ENCODE results near the gene PLIN4. TPM values are rescaled to one million over a fixed set of nuclear protein-coding genes. Genes with fewer than 3 reads are reported as not detected.

Gene PLIN4
- total and polyA plus RNA-seq, 12 donors: 0.09 to 25.4 (median 2.5) TPM

- H3K36me3 ChIP-seq (replicated peaks in 1 of 2): no peaks in the 10 kb centered on the region
- WGBS, 4 donors: 79 to 92% (median 90%) methylated on average over 11 to 21 of the region's 21 CpGs
- H3K9me3 ChIP-seq (replicated peaks in 1 of 3): no peaks in the 10 kb centered on the region
- H3K4me3 ChIP-seq: no peak overlapping the region
- TF ChIP-seq CTCF (IDR thresholded peaks at IDR 0.05): no peak
- TF ChIP-seq POLR2A (IDR thresholded peaks at IDR 0.05): no peak
- H3K27ac ChIP-seq: no peak overlapping the region
- H3K27me3 ChIP-seq: no peaks in the 10 kb centered on the region
- H3K4me1 ChIP-seq (replicated peaks in 1 of 2): peaks cover 0 to 8% of the 10 kb centered on the region in 2 donors
- intact Hi-C loops (cut with DNase I): no loop called here
- DNase-seq: no peak
Measured at GRCh38 chr19:4508698-4509097, 9.6 kb downstream of the PLIN4 start.

- DNase-seq: no peak
- WGBS, 4 donors: 83 to 93% (median 86%) methylated on average over 7 to 17 of the region's 17 CpGs
Measured at GRCh38 chr19:4507804-4508203, 10.5 kb downstream of the PLIN4 start.

GRCh38 chr19:4507150-4507452 lies 11.2 kb downstream of the PLIN4 start:
- Histone ChIP-seq H3K4me3 (no peak overlapping the region), H3K36me3 (replicated peaks in 1 of 2) (peaks cover 0 to 8% of the 10 kb centered on the region in 2 donors), H3K4me1 (replicated peaks in 1 of 2) (peaks cover 0 to 8% of the 10 kb centered on the region in 2 donors), H3K27me3 (no peaks in the 10 kb centered on the region), H3K27ac (no peak overlapping the region), H3K9me3 (replicated peaks in 1 of 3) (no peaks in the 10 kb centered on the region)
- DNase-seq: peak in 5 of 7 donors; percentile 39 to 61 (median 56)
- TF ChIP-seq POLR2A (IDR thresholded peaks at IDR 0.05) (no peak), CTCF (IDR thresholded peaks at IDR 0.05) (no peak)
- WGBS, 4 donors: 49 to 56% (median 51%) methylated on average over 5 to 12 of the region's 12 CpGs
- intact Hi-C loops (cut with DNase I): no loop called here

More at GRCh38 chr19:4507804-4508203, 10.5 kb downstream of the PLIN4 start:
- Histone ChIP-seq H3K27me3 (no peaks in the 10 kb centered on the region), H3K27ac (no peak overlapping the region), H3K4me1 (replicated peaks in 1 of 2) (peaks cover 0 to 8% of the 10 kb centered on the region in 2 donors), H3K9me3 (replicated peaks in 1 of 3) (no peaks in the 10 kb centered on the region), H3K4me3 (no peak overlapping the region), H3K36me3 (replicated peaks in 1 of 2) (peaks cover 0 to 3% of the 10 kb centered on the region in 2 donors)
- intact Hi-C loops (cut with DNase I): no loop called here
- TF ChIP-seq POLR2A (IDR thresholded peaks at IDR 0.05) (no peak), CTCF (IDR thresholded peaks at IDR 0.05) (no peak)

GRCh38 chr19:4506449-4507149 lies 11.7 kb downstream of the PLIN4 start:
- TF ChIP-seq POLR2A (IDR thresholded peaks at IDR 0.05): no peak
- no peak for TF ChIP-seq CTCF (IDR thresholded peaks at IDR 0.05)
- no peak for DNase-seq
- peaks cover 0 to 8% of the 10 kb centered on the region in 2 donors for H3K4me1 ChIP-seq (replicated peaks in 1 of 2)
- peaks cover 0 to 13% of the 10 kb centered on the region in 2 donors for H3K36me3 ChIP-seq (replicated peaks in 1 of 2)
- no peaks in the 10 kb centered on the region for H3K27me3 ChIP-seq
- WGBS, 4 donors: 62 to 75% (median 70%) methylated on average over 12 to 17 of the region's 17 CpGs
- H3K4me3 ChIP-seq: no peak overlapping the region
- intact Hi-C loops (cut with DNase I): no loop called here
- no peak overlapping the region for H3K27ac ChIP-seq
- no peaks in the 10 kb centered on the region for H3K9me3 ChIP-seq (replicated peaks in 1 of 3)
